Peyer's patch (tissue), 4 donors: Measurements from ENCODE around the gene HOATZ. TPM values are rescaled to one million over a fixed set of nuclear protein-coding genes. Genes with fewer than 3 reads are reported as not detected.

Experiments used
- DNase-seq, 3 donors: peaks; one replicate each; pipeline ENCODE4 v3.0.0-alpha.2; 2017 to 2019
- H3K27ac ChIP-seq, 4 donors: fragments of 200-600 bp; sonication (generic); one replicate each; pipeline ENCODE4 v1.5.1; 2016 to 2019
- H3K27me3 ChIP-seq, 2 donors: fragments of 200-600 bp; sonication (generic); one replicate each; pipeline ENCODE4 v1.5.1; 2019
- H3K36me3 ChIP-seq, 3 donors: fragments of 200-600 bp; sonication (generic); one replicate each; pipeline ENCODE4 v1.5.1; 2016 to 2019
- H3K4me1 ChIP-seq, 4 donors: fragments of 200-600 bp; sonication (generic); one replicate each; pipeline ENCODE4 v1.5.1; 2016 to 2019
- H3K4me3 ChIP-seq, 4 donors: fragments of 200-600 bp; sonication (generic); 1 replicate in 3 of 4; 2 replicates in 1 of 4; pipeline ENCODE4 v1.5.1; 2016 to 2019; ENCODE audit warnings: mild to moderate bottlenecking in 1 of 4
- H3K9me3 ChIP-seq, 4 donors: fragments of 200-600 bp; sonication (generic); one replicate each; pipeline ENCODE4 v1.5.1; 2016 to 2019; ENCODE audit warnings: mild to moderate bottlenecking in 1 of 4
- POLR2A ChIP-seq, 2 donors: fragments of 450-650 bp; IDR thresholded peaks; one replicate each; pipeline ENCODE4 v1.5.1; 2017; ENCODE audit warnings: antibody characterized with exemption in 2 of 2, mild to moderate bottlenecking in 2 of 2, moderate library complexity in 2 of 2
- total RNA-seq, 4 donors: library from RNA; depleted of rRNA; stranded (reverse); fragments of >200 nt; gene quantifications; one replicate each; pipeline ENCODE4 v1.1.0, GENCODE V29; 2016
- TF ChIP-seq, protein P1 (sequence below), 6 experiments: fragments of 450-650 bp in 4 of 6; fragments of 200-600 bp in 2 of 6; sonication (generic) in 1 of 6; IDR thresholded peaks; one replicate each; pipeline ENCODE4 v1.5.1; 2017 to 2019; ENCODE audit warnings: antibody characterized with exemption in 6 of 6, mild to moderate bottlenecking in 3 of 6, moderate library complexity in 1 of 6

Gene HOATZ
- total RNA-seq, 4 donors from 2014 or later: not detected

DNA sequence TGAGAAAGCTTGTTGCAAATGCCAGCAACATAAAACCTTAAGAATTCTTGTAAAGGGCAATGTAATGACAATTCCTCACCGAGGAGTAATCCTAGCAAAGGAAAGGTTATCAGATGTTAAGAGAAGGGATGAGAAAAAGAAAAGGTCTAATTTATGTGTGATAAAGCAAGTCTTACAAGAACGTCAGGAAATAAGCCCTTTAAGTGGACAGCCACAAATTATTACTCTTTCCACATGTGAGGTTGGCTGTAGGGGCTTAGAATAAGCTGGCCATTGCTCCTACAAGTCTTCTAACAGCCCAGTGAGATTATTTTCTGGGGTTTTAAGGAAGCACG, 35.3 kb downstream of the HOATZ start:
- no peak overlapping the region for H3K27ac ChIP-seq
- H3K36me3 ChIP-seq: no peaks in the 10 kb centered on the region
- no peak overlapping the region for H3K4me3 ChIP-seq
- no peak for DNase-seq
- TF ChIP-seq, protein P1, sequence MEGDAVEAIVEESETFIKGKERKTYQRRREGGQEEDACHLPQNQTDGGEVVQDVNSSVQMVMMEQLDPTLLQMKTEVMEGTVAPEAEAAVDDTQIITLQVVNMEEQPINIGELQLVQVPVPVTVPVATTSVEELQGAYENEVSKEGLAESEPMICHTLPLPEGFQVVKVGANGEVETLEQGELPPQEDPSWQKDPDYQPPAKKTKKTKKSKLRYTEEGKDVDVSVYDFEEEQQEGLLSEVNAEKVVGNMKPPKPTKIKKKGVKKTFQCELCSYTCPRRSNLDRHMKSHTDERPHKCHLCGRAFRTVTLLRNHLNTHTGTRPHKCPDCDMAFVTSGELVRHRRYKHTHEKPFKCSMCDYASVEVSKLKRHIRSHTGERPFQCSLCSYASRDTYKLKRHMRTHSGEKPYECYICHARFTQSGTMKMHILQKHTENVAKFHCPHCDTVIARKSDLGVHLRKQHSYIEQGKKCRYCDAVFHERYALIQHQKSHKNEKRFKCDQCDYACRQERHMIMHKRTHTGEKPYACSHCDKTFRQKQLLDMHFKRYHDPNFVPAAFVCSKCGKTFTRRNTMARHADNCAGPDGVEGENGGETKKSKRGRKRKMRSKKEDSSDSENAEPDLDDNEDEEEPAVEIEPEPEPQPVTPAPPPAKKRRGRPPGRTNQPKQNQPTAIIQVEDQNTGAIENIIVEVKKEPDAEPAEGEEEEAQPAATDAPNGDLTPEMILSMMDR (IDR thresholded peaks at IDR 0.05): no peak
- no peak for TF ChIP-seq POLR2A (IDR thresholded peaks at IDR 0.05)
- no peaks in the 10 kb centered on the region for H3K9me3 ChIP-seq
- H3K27me3 ChIP-seq: no peaks in the 10 kb centered on the region
- H3K4me1 ChIP-seq: no peaks in the 10 kb centered on the region

DNA sequence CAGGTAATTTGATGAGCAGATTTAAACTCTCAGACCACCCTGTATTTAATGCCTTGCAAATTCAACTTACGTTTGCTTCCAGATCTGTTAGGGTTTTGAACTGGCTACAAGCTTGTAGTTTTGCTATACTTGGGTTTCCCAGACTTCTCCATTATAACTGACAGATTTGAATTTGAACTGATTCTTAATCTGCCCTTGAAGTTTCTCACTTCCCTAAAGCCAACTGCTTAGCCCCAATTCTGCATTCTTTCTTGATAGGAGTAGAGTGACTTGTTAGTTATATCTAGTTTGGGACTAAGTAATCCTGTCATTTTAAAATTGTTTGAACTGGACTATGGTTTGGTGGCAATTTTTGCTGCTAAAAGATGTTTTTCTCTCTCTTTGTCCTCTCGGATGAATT, 35.7 kb downstream of the HOATZ start:
- TF ChIP-seq, protein P1 (IDR thresholded peaks at IDR 0.05): no peak
- TF ChIP-seq POLR2A (IDR thresholded peaks at IDR 0.05): no peak
- no peaks in the 10 kb centered on the region for H3K27me3 ChIP-seq
- no peak overlapping the region for H3K4me3 ChIP-seq
- no peak overlapping the region for H3K27ac ChIP-seq
- no peaks in the 10 kb centered on the region for H3K4me1 ChIP-seq
- DNase-seq: no peak
- H3K9me3 ChIP-seq: no peaks in the 10 kb centered on the region
- H3K36me3 ChIP-seq: peaks cover 0 to 4% (median 0%) of the 10 kb centered on the region in 3 donors

DNA sequence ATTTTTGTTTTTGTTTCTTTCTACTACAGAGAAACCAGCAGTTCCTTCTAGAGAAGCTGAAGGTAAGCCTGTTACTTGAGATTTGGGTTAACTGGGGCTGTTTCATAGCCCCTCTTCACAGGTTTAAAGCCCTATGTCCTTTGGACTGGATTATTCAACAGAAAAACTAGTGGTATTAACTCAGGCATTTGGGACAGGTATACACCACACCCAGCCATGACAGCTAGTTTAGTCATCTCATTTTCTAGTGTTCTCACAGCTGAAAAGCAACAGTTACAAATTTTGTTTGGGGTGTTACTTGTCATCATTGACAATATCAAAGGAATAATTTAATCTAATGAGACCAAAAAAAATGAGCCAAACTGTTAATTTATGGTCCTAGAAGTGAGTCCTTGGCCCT, 40.0 kb downstream of the HOATZ start:
- Histone ChIP-seq H3K9me3 (no peaks in the 10 kb centered on the region), H3K27ac (no peak overlapping the region), H3K4me3 (no peak overlapping the region), H3K36me3 (peaks cover 0 to 5% (median 0%) of the 10 kb centered on the region in 3 donors), H3K27me3 (no peaks in the 10 kb centered on the region), H3K4me1 (no peaks in the 10 kb centered on the region)
- no peak for DNase-seq
- TF ChIP-seq, protein P1 (IDR thresholded peaks at IDR 0.05): no peak
- TF ChIP-seq POLR2A (IDR thresholded peaks at IDR 0.05): no peak

DNA sequence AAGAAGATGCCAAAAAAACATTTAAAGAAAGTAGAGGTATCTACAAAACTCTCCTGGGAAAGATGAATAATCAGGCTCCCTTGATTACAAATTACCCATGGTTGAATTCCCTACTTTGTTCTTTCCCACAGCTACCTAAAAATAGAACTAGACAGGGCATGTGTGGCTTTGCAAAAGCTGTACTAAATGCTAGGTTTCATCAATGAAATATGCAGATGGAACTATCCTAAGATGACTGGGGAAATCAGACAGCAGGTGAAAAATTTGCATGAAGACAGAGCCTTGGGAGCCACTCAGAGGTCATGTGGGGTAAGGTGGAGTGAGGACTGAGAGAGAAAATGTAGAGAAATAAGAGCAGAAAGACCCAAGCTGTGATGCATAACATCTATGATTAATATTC, 40.7 kb downstream of the HOATZ start:
- Histone ChIP-seq H3K9me3 (no peaks in the 10 kb centered on the region), H3K27me3 (no peaks in the 10 kb centered on the region), H3K36me3 (peaks cover 0 to 5% (median 0%) of the 10 kb centered on the region in 3 donors), H3K4me3 (no peak overlapping the region), H3K27ac (no peak overlapping the region), H3K4me1 (no peaks in the 10 kb centered on the region)
- no peak for TF ChIP-seq POLR2A (IDR thresholded peaks at IDR 0.05)
- TF ChIP-seq, protein P1 (IDR thresholded peaks at IDR 0.05): no peak
- DNase-seq: no peak

DNA sequence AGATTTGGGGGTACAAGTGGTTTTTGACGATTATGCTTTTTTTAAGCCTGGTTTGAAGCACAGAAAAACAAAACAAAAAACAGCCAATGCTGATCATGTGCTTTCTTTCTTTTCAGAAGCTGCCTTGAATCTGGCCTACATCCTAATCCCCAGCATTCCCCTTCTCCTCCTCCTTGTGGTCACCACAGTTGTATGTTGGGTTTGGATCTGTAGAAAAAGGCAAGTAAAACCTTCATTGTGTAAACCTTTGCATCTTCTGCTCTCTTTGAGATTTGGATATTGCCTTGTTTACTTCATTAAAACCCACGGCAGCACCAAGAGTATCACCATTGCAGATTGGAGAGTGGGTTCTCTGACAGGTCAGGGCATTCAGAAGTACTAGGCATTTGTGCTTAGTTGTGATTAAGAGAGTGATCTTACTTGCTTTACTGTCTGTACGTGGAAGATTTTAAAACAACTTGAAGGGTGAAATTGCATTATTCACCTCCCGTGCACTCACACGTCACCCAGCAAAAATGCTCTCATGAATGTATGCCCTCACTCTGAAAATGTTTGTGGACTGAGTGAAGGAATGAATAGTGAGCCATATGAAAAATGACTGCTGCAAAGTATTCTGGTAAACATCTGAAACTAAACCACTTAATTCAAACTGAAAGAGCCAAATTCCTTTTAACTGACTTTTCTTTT, 43.0 kb downstream of the HOATZ start:
- peak overlapping the region; percentile 3 to 67 (median 48) for H3K27ac ChIP-seq
- DNase-seq: no peak
- H3K4me3 ChIP-seq: no peak overlapping the region
- H3K4me1 ChIP-seq: no peaks in the 10 kb centered on the region
- no peaks in the 10 kb centered on the region for H3K27me3 ChIP-seq
- H3K36me3 ChIP-seq: peaks cover 0 to 5% (median 0%) of the 10 kb centered on the region in 3 donors
- H3K9me3 ChIP-seq: no peaks in the 10 kb centered on the region
- TF ChIP-seq, protein P1 (IDR thresholded peaks at IDR 0.05): no peak
- TF ChIP-seq POLR2A (IDR thresholded peaks at IDR 0.05): no peak
